Activated CD4-positive, CD25-positive, alpha-beta regulatory T cell treated with anti-CD3 and anti-CD28 coated beads, Interleukin-2, amount 50 U/mL, for 24 hours (primary cell): ENCODE data around the gene ACAP1.
"Not testable (repeated sequence)": the region's sequence is repeated elsewhere in the genome, so short reads cannot be mapped to it uniquely, and the experiment has no call there.

Experiments used
- ATAC-seq, 2 donors: fragments of 150-1000 bp; cut with Tn5 transposase; one replicate each; pipeline ENCODE4 v1.10.0; 2021; ENCODE audit warnings: mild to moderate bottlenecking in 1 of 2, moderate library complexity in 1 of 2

Gene ACAP1

GRCh38 chr17:7329374-7329996 lies 6.8 kb upstream of the ACAP1 start:
- ATAC-seq: peak; percentile 74 to 80

GRCh38 chr17:7329997-7330637 lies 6.2 kb upstream of the ACAP1 start:
- peak; percentile 64 to 70 for ATAC-seq

- ATAC-seq: no peak
Measured at GRCh38 chr17:7330638-7331015, 5.7 kb upstream of the ACAP1 start.

GRCh38 chr17:7332111-7332510 lies 4.2 kb upstream of the ACAP1 start:
- no peak for ATAC-seq

GRCh38 chr17:7332600-7333069 lies 3.7 kb upstream of the ACAP1 start:
- not testable (repeated sequence) for ATAC-seq

GRCh38 chr17:7334938-7335538 lies 1.3 kb upstream of the ACAP1 start:
- ATAC-seq: no peak

GRCh38 chr17:7335765-7336164 lies 564 bp upstream of the ACAP1 start:
- not testable (repeated sequence) for ATAC-seq

GRCh38 chr17:7337600-7337999 lies 1.3 kb downstream of the ACAP1 start:
- ATAC-seq: not testable (repeated sequence)

- ATAC-seq: no peak
Measured at GRCh38 chr17:7340179-7340578, 3.9 kb downstream of the ACAP1 start.

- ATAC-seq: no peak
Measured at GRCh38 chr17:7341842-7342241, 5.5 kb downstream of the ACAP1 start.

GRCh38 chr17:7343250-7343649 lies 6.9 kb downstream of the ACAP1 start:
- no peak for ATAC-seq

GRCh38 chr17:7346761-7347614 lies 10.7 kb downstream of the ACAP1 start:
- no peak for ATAC-seq

- no peak for ATAC-seq
Measured at GRCh38 chr17:7347630-7348477, 11.5 kb downstream of the ACAP1 start.

GRCh38 chr17:7348478-7349242 lies 12.3 kb downstream of the ACAP1 start:
- no peak for ATAC-seq

GRCh38 chr17:7351665-7352502 lies 15.6 kb downstream of the ACAP1 start, which contains the start of gene KCTD11:
KCTD11 (plus strand) TSS chr17:7352162.
- peak; percentile 60 to 61 for ATAC-seq

- no peak for ATAC-seq
Measured at GRCh38 chr17:7352503-7352889, 16.2 kb downstream of the ACAP1 start.

- ATAC-seq: no peak
Measured at GRCh38 chr17:7352910-7353635, 16.7 kb downstream of the ACAP1 start.

- peak in 1 of 2 donors; percentile 5 for ATAC-seq
Measured at GRCh38 chr17:7354262-7354843, 18.0 kb downstream of the ACAP1 start.

- no peak for ATAC-seq
Measured at GRCh38 chr17:7355053-7355452, 18.7 kb downstream of the ACAP1 start, which contains the start of gene TMEM95. TMEM95 (plus strand) TSS chr17:7355156; CDS start chr17:7355205, 49 bp downstream.
